ENCODE data around the gene PIBF1.
"Not testable (repeated sequence)": the region's sequence is repeated elsewhere in the genome, so short reads cannot be mapped to it uniquely, and the experiment has no call there.

PIBF1 gene

DNA sequence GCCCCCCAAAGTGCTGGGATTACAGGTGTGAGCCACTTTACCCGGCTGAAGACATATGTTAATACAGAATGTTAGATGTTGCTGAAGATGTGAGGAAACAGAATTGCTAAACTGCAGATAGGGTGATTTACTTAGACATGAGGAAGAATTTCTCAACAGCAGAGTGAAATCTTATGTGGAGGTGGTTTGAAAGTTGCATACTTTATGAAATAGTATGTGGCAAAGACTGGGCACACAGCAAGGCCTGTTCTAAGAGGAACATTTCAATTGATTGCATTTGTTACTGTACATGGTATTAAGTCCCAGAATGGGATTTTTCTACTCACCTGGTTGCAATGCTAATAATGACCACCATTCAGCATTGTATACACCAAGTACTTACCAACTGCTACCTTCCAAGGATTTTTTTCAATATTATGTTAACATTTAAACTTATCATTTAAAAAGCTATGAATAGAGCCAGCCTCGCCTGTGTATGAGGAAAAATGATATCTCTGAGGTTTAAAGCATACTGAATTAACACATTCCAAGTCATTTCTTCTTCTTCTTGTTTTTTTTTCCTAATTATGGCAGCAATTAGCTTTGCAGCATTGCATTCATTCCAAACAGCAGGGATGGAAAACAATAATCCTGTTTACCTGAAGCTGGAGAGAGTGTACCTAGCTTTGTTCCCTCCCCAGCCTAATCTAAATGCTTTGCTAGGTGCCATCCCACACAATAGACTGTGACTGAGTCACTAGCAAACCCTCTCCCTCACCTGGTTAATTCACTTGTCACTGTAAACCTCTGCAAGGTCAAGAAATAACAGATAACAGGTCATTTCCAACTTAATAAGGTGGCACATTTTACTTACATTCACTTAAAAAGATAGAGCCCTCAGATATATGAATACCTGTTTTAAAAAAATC, 257.5 kb downstream of the PIBF1 start:
- no peak overlapping the region for H3K4me3 ChIP-seq (ENCODE audit: low read depth, low read length)
- TF ChIP-seq, protein P1, sequence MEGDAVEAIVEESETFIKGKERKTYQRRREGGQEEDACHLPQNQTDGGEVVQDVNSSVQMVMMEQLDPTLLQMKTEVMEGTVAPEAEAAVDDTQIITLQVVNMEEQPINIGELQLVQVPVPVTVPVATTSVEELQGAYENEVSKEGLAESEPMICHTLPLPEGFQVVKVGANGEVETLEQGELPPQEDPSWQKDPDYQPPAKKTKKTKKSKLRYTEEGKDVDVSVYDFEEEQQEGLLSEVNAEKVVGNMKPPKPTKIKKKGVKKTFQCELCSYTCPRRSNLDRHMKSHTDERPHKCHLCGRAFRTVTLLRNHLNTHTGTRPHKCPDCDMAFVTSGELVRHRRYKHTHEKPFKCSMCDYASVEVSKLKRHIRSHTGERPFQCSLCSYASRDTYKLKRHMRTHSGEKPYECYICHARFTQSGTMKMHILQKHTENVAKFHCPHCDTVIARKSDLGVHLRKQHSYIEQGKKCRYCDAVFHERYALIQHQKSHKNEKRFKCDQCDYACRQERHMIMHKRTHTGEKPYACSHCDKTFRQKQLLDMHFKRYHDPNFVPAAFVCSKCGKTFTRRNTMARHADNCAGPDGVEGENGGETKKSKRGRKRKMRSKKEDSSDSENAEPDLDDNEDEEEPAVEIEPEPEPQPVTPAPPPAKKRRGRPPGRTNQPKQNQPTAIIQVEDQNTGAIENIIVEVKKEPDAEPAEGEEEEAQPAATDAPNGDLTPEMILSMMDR (IDR thresholded peaks at IDR 0.05; ENCODE audit: low read depth, low read length) = no peak

GRCh38 chr13:73040484-73040883, 258.6 kb downstream of the PIBF1 start:
- H3K4me3 ChIP-seq (ENCODE audit: low read depth, low read length) = no peak overlapping the region
- TF ChIP-seq, protein P1 (IDR thresholded peaks at IDR 0.05; ENCODE audit: low read depth, low read length) = no peak

DNA sequence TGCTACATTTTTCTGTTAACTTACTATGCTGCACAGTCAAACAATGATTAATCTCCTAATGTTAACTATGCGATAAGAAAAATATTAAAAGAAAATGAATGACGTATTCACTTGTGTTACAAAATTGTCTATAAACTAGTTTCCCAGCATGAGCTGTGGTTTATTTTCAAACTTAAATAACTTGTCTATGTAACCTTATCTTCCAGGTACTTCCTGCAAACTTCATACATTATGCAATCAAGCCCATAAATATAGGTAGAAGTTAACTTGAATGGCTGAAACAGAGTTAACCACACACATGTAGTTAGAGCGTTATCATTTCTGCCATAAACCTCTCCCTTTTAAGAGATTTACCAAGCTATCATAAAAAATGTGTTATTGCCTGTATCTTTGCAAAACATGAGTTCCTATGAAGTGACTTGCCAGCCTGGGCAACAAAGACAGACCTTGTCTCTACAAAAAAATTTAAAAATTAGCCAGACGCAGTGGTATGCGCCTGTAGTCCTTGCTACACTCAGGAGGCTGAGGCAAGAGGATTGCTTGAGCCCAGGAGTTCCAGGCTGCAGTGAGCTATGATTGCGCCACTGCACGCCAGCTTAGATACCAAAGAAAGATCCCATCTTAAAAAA, 259.1 kb downstream of the PIBF1 start:
- H3K4me3 ChIP-seq (ENCODE audit: low read depth, low read length) = no peak overlapping the region
- TF ChIP-seq, protein P1 (IDR thresholded peaks at IDR 0.05; ENCODE audit: low read depth, low read length) = no peak

GRCh38 chr13:73045031-73045430, 263.1 kb downstream of the PIBF1 start:
- TF ChIP-seq, protein P1 (IDR thresholded peaks at IDR 0.05; ENCODE audit: low read depth, low read length) = no peak
- no peak overlapping the region for H3K4me3 ChIP-seq (ENCODE audit: low read depth, low read length)

DNA sequence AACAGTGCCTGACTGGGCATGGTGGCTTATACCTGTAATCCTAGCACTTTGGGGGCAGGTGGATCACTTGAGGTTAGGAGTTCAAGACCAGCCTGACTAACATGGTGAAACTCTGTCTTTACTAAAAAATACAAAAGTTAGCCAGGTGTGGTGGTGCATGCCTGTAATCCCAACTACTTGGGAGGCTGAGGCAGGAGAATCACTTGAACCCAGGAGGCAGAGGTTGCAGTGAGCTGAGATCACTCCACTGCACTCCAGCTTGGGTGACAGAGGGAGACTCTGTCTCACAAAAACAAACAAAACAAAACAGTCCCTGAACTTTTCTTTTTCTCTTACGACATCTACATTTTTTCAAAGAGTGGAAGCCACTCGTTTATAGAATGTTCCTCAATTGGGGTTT, 266.7 kb downstream of the PIBF1 start:
- H3K4me3 ChIP-seq (ENCODE audit: low read depth, low read length) = not testable (repeated sequence)

GRCh38 chr13:73054712-73055111, 272.8 kb downstream of the PIBF1 start:
- no peak overlapping the region for H3K4me3 ChIP-seq (ENCODE audit: low read depth, low read length)
- TF ChIP-seq, protein P1 (IDR thresholded peaks at IDR 0.05; ENCODE audit: low read depth, low read length) = no peak

DNA sequence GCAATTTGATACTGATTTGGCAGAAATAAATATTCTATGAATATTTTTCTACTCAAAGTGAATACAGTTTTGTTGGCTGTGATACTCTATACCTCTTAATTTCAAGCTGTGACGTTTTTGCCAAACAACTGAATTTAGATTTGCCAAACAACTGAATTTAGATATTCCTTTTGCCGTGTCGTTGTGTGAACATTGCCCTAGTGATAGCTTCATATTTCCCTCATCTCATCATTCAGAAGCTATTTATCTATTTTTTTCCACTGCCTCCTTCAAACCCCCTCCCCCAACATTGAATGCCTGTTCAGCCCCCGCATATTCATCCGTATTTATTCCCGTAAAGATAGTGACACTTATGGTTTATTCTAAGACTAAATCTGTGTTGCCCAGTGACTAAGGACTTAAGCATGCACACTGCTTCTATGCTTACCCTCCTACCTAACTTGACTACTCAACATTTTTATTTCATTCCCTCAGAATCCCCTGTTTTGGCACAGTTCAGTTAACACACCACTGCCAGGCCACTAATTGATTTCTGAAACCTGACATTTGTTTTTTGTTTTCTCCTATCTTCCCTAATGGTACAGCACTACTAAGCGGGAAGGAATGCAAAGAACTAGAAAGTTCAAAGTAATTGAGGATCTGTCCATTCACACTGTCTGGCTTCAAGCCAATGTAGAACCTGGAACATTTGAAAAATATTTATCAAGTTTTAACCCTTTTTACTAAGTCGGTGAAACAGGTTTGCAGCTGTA, 274.1 kb downstream of the PIBF1 start:
- TF ChIP-seq, protein P1 (IDR thresholded peaks at IDR 0.05; ENCODE audit: low read depth, low read length) = no peak
- no peak overlapping the region for H3K4me3 ChIP-seq (ENCODE audit: low read depth, low read length)
